SK-N-SH (cell line): Measurements from ENCODE around the gene PCDHB1. TPM values are rescaled to one million over a fixed set of nuclear protein-coding genes. Genes with fewer than 3 reads are reported as not detected.
A peak's percentile ranks its signal among the peaks of the same experiment; 100 is the strongest.
"Not testable (repeated sequence)": the region's sequence is repeated elsewhere in the genome, so short reads cannot be mapped to it uniquely, and the experiment has no call there.

Experiments used
- CTCF ChIA-PET: fragments of 300-600, 350-600 bp; formaldehyde crosslinking; extraction: SDS; loops from one replicate; lab custom pipeline; 2021; lab: Yijun Ruan, JAX
- POLR2A ChIA-PET: fragments of 350-600 bp; sonication (Branson Sonifier 250); formaldehyde crosslinking; extraction: SDS; loops from one replicate; lab custom pipeline; 2020; ENCODE audit warnings: antibody characterized with exemption, inconsistent platforms; lab: Yijun Ruan, JAX
- DNase-seq: peaks from one replicate; pipeline ENCODE4 v3.0.0; 2012
- H2AFZ ChIP-seq: fragments of 200-600 bp; sonication (generic); 2 replicates; pipeline ENCODE4 v1.8.1; 2016; ENCODE audit warnings: antibody characterized with exemption, mild to moderate bottlenecking, low read depth
- H3F3A ChIP-seq: fragments of 200-600 bp; sonication (generic); replicated peaks from 2 replicates; pipeline ENCODE3; 2016; ENCODE audit warnings: antibody characterized with exemption, mild to moderate bottlenecking; ENCODE audit not compliant: insufficient read depth
- H3K27ac ChIP-seq, 2 experiments: fragments of 200-500 bp in 1 of 2; fragments of 200-600 bp in 1 of 2; sonication (Bioruptor generic) in 1 of 2; sonication (generic), shearing (Covaris generic) in 1 of 2; 2 replicates each; pipeline versions ENCODE4 v1.5.1 to v1.6.1; 2014 to 2016; ENCODE audit warnings: low read depth in 2 of 2, inconsistent platforms in 1 of 2, low read length in 1 of 2, mild to moderate bottlenecking in 1 of 2, mixed read lengths in 1 of 2
- H3K27me3 ChIP-seq: fragments of 200-600 bp; sonication (generic), shearing (Covaris generic); 2 replicates; pipeline ENCODE4 v1.6.1; 2016; ENCODE audit warnings: mixed run types; ENCODE audit not compliant: insufficient read depth
- H3K36me3 ChIP-seq, 2 experiments: fragments of 200-500 bp in 1 of 2; fragments of 200-600 bp in 1 of 2; sonication (Bioruptor generic) in 1 of 2; sonication (generic) in 1 of 2; replicated peaks in 1 of 2; 2 replicates each; pipeline versions ENCODE3 to v1.5.1; 2014 to 2016; ENCODE audit warnings: low read length in 1 of 2, mild to moderate bottlenecking in 1 of 2; ENCODE audit not compliant: insufficient read depth in 2 of 2, control insufficient read depth in 1 of 2
- H3K4me1 ChIP-seq, 2 experiments: fragments of 200-500 bp in 1 of 2; fragments of 200-600 bp in 1 of 2; sonication (Bioruptor generic) in 1 of 2; sonication (generic), shearing (Covaris generic) in 1 of 2; 2 replicates each; pipeline versions ENCODE4 v1.5.1 to v1.6.1; 2014 to 2016; ENCODE audit warnings: low read depth in 1 of 2, low read length in 1 of 2, mixed run types in 1 of 2; ENCODE audit not compliant: insufficient read depth in 2 of 2, control insufficient read depth in 1 of 2
- H3K4me2 ChIP-seq: fragments of 200-600 bp; sonication (generic), shearing (Covaris generic); 2 replicates; pipeline ENCODE4 v1.6.1; 2017; ENCODE audit warnings: mixed run types
- H3K4me3 ChIP-seq, 2 experiments: fragments of 200-500 bp in 1 of 2; fragments of 200-600 bp in 1 of 2; sonication (Bioruptor generic) in 1 of 2; sonication (generic), shearing (Covaris generic) in 1 of 2; 2 replicates each; pipeline versions ENCODE4 v1.5.1 to v1.8.1; 2014 to 2016; ENCODE audit warnings: low read depth in 2 of 2, inconsistent platforms in 1 of 2, low read length in 1 of 2, mild to moderate bottlenecking in 1 of 2, mixed read lengths in 1 of 2, moderate library complexity in 1 of 2
- H3K79me2 ChIP-seq: fragments of 200-600 bp; sonication (generic); 2 replicates; pipeline ENCODE4 v1.8.1; 2017; ENCODE audit warnings: mild to moderate bottlenecking; ENCODE audit not compliant: insufficient read depth
- H3K9ac ChIP-seq: fragments of 200-600 bp; sonication (generic); 2 replicates; pipeline ENCODE4 v1.6.1; 2017; ENCODE audit warnings: mixed run types
- H3K9me2 ChIP-seq: fragments of 200-600 bp; sonication (generic); 2 replicates; pipeline ENCODE4 v1.6.1; 2017; ENCODE audit warnings: mixed run types
- H3K9me3 ChIP-seq: fragments of 200-600 bp; sonication (generic); 2 replicates; pipeline ENCODE4 v1.6.1; 2017; ENCODE audit warnings: mixed run types, mild to moderate bottlenecking, moderate library complexity
- H4K20me1 ChIP-seq: fragments of 200-600 bp; sonication (generic); 2 replicates; pipeline ENCODE4 v1.6.1; 2017; ENCODE audit warnings: mild to moderate bottlenecking, mixed run types; ENCODE audit not compliant: insufficient read depth
- ELF1 ChIP-seq: IDR thresholded peaks from 2 replicates; pipeline ENCODE4 v1.4.0; 2012
- EP300 ChIP-seq, 2 experiments: IDR thresholded peaks; 2 replicates each; pipeline versions ENCODE4 v1.4.0 to v1.6.1; 2012; ENCODE audit warnings: borderline replicate concordance in 1 of 2, low read depth in 1 of 2, low read length in 1 of 2
- FOXJ3 ChIP-seq: sonication (generic); formaldehyde crosslinking; IDR thresholded peaks from 2 replicates; pipeline ENCODE4 v1.5.1; 2020; ENCODE audit warnings: mild to moderate bottlenecking, missing genetic modification reagents
- FOXM1 ChIP-seq: IDR thresholded peaks from 2 replicates; pipeline ENCODE4 v1.4.0; 2012; ENCODE audit warnings: low read depth, mild to moderate bottlenecking
- GATA2 ChIP-seq: sonication (generic); formaldehyde crosslinking; IDR thresholded peaks from 2 replicates; pipeline ENCODE4 v1.5.0; 2020; ENCODE audit warnings: mild to moderate bottlenecking, missing genetic modification reagents
- JUND ChIP-seq: IDR thresholded peaks from 2 replicates; pipeline ENCODE4 v1.4.0; 2012
- MEF2A ChIP-seq: IDR thresholded peaks from 2 replicates; pipeline ENCODE4 v1.4.0; 2012; ENCODE audit warnings: low read depth, borderline replicate concordance
- SMC3 ChIP-seq: IDR thresholded peaks from 2 replicates; pipeline ENCODE4 v1.6.1; 2012; ENCODE audit warnings: low read depth, low read length, improper control_type of control experiment
- TEAD4 ChIP-seq: IDR thresholded peaks from 2 replicates; pipeline ENCODE4 v1.4.0; 2012; ENCODE audit warnings: mild to moderate bottlenecking, borderline replicate concordance; ENCODE audit not compliant: insufficient read depth
- YY1 ChIP-seq: IDR thresholded peaks from 2 replicates; pipeline ENCODE4 v1.4.0; 2012; ENCODE audit warnings: low read depth, mild to moderate bottlenecking
- WGBS: methylation state at CpG from one replicate; pipeline ENCODE4 v1.1.6; 2017; ENCODE audit warnings: low lambda C conversion rate; 5-methylcytosine and 5-hydroxymethylcytosine counted together
- polyA plus RNA-seq, 3 experiments: library from polyadenylated mRNA; depleted of rRNA; stranded (reverse); fragments of >200 nt; gene quantifications; 2 replicates each; pipeline ENCODE4 v1.2.3, GENCODE V29; 2012
- TF ChIP-seq, protein P1 (sequence below): fragments of 150-350 bp; IDR thresholded peaks from 2 replicates; pipeline ENCODE4 v1.6.1; 2016; ENCODE audit warnings: mild to moderate bottlenecking, low read depth, low read length
- TF ChIP-seq, protein P2 (sequence below): IDR thresholded peaks from 2 replicates; pipeline ENCODE4 v1.4.0; 2012; ENCODE audit warnings: low read depth, borderline replicate concordance
- TF ChIP-seq, protein P3 (sequence below): IDR thresholded peaks from 2 replicates; pipeline ENCODE4 v1.4.0; 2012; ENCODE audit warnings: low read depth, borderline replicate concordance
- TF ChIP-seq, protein P4 (sequence below): IDR thresholded peaks from 2 replicates; pipeline ENCODE4; 2012

The PCDHB1 gene
- polyA plus RNA-seq, 1 of the 3 experiments (the other 2 are of a cell fraction) = not detected

DNA sequence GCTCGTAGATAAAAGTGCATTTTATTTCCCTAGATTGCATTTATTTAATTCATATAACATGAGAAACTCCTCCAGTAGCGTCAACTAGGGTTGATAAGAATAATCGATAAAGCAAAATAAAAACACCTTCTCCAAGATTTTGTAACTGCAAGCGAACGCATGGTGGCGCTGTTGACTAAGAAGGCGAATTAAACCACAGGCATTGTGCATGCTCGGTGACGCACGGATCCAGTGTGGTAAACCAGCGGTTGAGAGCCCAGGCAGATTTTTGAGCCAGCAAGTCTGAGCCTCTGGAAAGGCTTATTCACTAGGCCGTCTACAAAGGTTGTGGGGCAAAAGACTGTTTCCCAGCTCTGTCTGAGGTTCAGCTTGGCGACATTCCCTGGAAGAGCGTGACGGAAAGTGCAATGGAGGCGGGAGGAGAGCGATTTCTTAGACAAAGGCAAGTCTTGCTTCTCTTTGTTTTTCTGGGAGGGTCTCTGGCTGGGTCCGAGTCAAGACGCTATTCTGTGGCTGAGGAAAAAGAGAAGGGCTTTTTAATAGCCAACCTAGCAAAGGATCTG, 49.1 kb downstream of the PCDHB1 start, which contains the start of gene PCDHB3 (continued):
- TF ChIP-seq, protein P1, sequence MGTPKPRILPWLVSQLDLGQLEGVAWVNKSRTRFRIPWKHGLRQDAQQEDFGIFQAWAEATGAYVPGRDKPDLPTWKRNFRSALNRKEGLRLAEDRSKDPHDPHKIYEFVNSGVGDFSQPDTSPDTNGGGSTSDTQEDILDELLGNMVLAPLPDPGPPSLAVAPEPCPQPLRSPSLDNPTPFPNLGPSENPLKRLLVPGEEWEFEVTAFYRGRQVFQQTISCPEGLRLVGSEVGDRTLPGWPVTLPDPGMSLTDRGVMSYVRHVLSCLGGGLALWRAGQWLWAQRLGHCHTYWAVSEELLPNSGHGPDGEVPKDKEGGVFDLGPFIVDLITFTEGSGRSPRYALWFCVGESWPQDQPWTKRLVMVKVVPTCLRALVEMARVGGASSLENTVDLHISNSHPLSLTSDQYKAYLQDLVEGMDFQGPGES = no peak
- TF ChIP-seq GATA2 (CRISPR knock-in tag) (no peak), TEAD4 (no peak), SMC3 (peak; percentile 27; the same call in 1 of the 2 replicates), ELF1 (no peak), FOXJ3 (no peak)

DNA sequence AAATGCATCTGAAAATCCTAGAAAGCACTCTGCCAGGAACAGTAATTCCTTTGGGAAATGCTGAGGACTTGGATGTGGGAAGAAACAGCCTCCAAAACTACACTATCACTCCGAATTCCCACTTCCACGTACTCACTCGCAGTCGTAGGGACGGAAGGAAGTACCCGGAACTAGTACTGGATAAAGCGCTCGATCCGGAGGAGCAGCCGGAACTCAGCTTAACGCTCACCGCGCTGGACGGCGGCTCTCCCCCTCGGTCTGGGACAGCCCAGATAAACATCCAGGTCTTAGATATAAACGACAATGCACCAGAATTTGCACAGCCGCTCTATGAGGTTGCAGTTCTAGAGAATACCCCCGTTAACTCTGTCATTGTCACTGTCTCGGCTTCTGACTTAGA, 49.9 kb downstream of the PCDHB1 start:
- no peaks in the 10 kb centered on the region for H3K36me3 ChIP-seq
- TF ChIP-seq, protein P2, sequence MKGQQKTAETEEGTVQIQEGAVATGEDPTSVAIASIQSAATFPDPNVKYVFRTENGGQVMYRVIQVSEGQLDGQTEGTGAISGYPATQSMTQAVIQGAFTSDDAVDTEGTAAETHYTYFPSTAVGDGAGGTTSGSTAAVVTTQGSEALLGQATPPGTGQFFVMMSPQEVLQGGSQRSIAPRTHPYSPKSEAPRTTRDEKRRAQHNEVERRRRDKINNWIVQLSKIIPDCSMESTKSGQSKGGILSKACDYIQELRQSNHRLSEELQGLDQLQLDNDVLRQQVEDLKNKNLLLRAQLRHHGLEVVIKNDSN = no peak
- TF ChIP-seq, protein P3, sequence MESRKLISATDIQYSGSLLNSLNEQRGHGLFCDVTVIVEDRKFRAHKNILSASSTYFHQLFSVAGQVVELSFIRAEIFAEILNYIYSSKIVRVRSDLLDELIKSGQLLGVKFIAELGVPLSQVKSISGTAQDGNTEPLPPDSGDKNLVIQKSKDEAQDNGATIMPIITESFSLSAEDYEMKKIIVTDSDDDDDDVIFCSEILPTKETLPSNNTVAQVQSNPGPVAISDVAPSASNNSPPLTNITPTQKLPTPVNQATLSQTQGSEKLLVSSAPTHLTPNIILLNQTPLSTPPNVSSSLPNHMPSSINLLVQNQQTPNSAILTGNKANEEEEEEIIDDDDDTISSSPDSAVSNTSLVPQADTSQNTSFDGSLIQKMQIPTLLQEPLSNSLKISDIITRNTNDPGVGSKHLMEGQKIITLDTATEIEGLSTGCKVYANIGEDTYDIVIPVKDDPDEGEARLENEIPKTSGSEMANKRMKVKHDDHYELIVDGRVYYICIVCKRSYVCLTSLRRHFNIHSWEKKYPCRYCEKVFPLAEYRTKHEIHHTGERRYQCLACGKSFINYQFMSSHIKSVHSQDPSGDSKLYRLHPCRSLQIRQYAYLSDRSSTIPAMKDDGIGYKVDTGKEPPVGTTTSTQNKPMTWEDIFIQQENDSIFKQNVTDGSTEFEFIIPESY = no peak
- no peak for TF ChIP-seq YY1
- TF ChIP-seq GATA2 (CRISPR knock-in tag) = no peak
- TF ChIP-seq JUND = no peak
- TF ChIP-seq, protein P4, sequence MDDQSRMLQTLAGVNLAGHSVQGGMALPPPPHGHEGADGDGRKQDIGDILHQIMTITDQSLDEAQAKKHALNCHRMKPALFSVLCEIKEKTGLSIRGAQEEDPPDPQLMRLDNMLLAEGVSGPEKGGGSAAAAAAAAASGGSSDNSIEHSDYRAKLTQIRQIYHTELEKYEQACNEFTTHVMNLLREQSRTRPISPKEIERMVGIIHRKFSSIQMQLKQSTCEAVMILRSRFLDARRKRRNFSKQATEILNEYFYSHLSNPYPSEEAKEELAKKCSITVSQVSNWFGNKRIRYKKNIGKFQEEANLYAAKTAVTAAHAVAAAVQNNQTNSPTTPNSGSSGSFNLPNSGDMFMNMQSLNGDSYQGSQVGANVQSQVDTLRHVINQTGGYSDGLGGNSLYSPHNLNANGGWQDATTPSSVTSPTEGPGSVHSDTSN = no peak
- TF ChIP-seq EP300 (IDR thresholded peaks at IDR 0.05; ENCODE audit: borderline replicate concordance in 1 of 2, low read depth in 1 of 2, low read length in 1 of 2) = no peak
- TF ChIP-seq MEF2A = no peak
- TF ChIP-seq FOXM1 = no peak
- TF ChIP-seq, protein P1 = no peak
- 0 out of 2 replicates have a peak overlapping the region, but pooled peaks have one; percentile 38 for H3K9ac ChIP-seq
- H3K27me3 ChIP-seq = no peaks in the 10 kb centered on the region
- H3F3A ChIP-seq = no peaks in the 10 kb centered on the region
- H4K20me1 ChIP-seq = no peaks in the 10 kb centered on the region
- ChIA-PET POLR2A (interaction anchor here (1.0 kb wide), 1 partner anchor 463 kb away, joined by 3 read pairs; no protein-coding TSS in a partner anchor), CTCF (interaction anchor here (0.6 to 1.7 kb wide), 18 partner anchors 9 to 465 kb away, joined by 3 to 8 read pairs (median 4); partner anchors contain the start of genes PCDHA8 and PCDHB14)
- WGBS = 54% methylated on average over 20 of the region's 20 CpGs
- H3K4me3 ChIP-seq = peak overlapping the region; percentile 46 to 51
- peak overlapping the region; percentile 70; the same call in 1 of the 2 replicates for H3K4me2 ChIP-seq
- H2AFZ ChIP-seq = 0 out of 2 replicates have a peak overlapping the region, but pooled peaks have one; percentile 71
- H3K27ac ChIP-seq = no peak overlapping the region
- no peaks in the 10 kb centered on the region for H3K9me3 ChIP-seq
- H3K4me1 ChIP-seq = no peaks in the 10 kb centered on the region
- peak; percentile 46 for DNase-seq
- H3K9me2 ChIP-seq = no peaks in the 10 kb centered on the region
- no peaks in the 10 kb centered on the region for H3K79me2 ChIP-seq

DNA sequence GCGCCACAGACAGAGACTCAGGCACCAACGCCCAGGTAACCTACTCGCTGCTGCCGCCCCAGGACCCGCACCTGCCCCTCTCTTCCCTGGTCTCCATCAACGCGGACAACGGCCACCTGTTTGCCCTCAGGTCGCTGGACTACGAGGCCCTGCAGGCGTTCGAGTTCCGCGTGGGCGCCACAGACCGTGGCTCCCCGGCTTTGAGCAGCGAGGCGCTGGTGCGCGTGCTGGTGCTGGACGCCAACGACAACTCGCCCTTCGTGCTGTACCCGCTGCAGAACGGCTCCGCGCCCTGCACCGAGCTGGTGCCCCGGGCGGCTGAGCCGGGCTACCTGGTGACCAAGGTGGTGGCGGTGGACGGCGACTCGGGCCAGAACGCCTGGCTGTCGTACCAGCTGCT, 50.9 kb downstream of the PCDHB1 start:
- WGBS = 80% methylated on average over 27 of the region's 39 CpGs
- POLR2A ChIA-PET = not testable (repeated sequence)

DNA sequence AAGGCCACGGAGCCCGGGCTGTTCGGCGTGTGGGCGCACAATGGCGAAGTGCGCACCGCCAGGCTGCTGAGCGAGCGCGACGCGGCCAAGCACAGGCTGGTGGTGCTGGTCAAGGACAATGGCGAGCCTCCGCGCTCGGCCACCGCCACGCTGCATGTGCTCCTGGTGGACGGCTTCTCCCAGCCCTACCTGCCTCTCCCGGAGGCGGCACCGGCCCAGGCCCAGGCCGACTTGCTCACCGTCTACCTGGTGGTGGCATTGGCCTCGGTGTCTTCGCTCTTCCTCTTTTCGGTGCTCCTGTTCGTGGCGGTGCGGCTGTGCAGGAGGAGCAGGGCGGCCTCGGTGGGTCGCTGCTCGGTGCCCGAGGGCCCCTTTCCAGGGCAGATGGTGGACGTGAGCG, 51.3 kb downstream of the PCDHB1 start:
- H2AFZ ChIP-seq, DNase-seq, H3K36me3 ChIP-seq, H3K9me3 ChIP-seq, H4K20me1 ChIP-seq, H3K4me3 ChIP-seq, H3K9ac ChIP-seq, H3K4me1 ChIP-seq, H3K4me2 ChIP-seq, H3K79me2 ChIP-seq, H3K27me3 ChIP-seq, H3K27ac ChIP-seq, POLR2A ChIA-PET, H3F3A ChIP-seq, H3K9me2 ChIP-seq: not testable (repeated sequence)
- WGBS = 67% methylated on average over 6 of the region's 38 CpGs
- CTCF ChIA-PET = interaction anchor here (1.4 kb wide), 1 partner anchor 18 kb away, joined by 3 read pairs; no protein-coding TSS in a partner anchor

More for the DNA sequence above, 50.9 kb downstream of the PCDHB1 start:
- DNase-seq, H3K9me3 ChIP-seq, H2AFZ ChIP-seq, H3K4me1 ChIP-seq, H3K79me2 ChIP-seq, H3K9me2 ChIP-seq, H3K36me3 ChIP-seq, H3K9ac ChIP-seq, CTCF ChIA-PET, H3K27ac ChIP-seq, H3K4me2 ChIP-seq, H3F3A ChIP-seq, H3K4me3 ChIP-seq, H3K27me3 ChIP-seq, H4K20me1 ChIP-seq: not testable (repeated sequence)
